Natural killer cell (primary cell): ENCODE measurements around the gene IFITM1. TPM values are rescaled to one million over a fixed set of nuclear protein-coding genes. Genes with fewer than 3 reads are reported as not detected.
A peak's percentile ranks its signal among the peaks of the same experiment; 100 is the strongest.

Source experiments
- ATAC-seq, 3 donors: fragments of 150-1000 bp in 2 of 3; fragments of 200-7000 bp in 1 of 3; cut with Tn5 transposase; 1 replicate in 1 of 3; 2 replicates in 2 of 3; pipeline ENCODE4 v1.10.0; 2021; ENCODE audit warnings: mild to moderate bottlenecking in 2 of 3, moderate library complexity in 2 of 3
- DNase-seq, 2 donors: peaks; one replicate each; pipeline versions ENCODE4 v3.0.0 to v3.0.0-alpha.2; 2013 to 2021; ENCODE audit warnings: mixed read lengths in 1 of 2
- H3K27ac ChIP-seq: one replicate; pipeline ENCODE4 v1.5.1; 2013; ENCODE audit warnings: mild to moderate bottlenecking, low read length
- H3K27me3 ChIP-seq: one replicate; pipeline ENCODE4 v1.6.1; 2013; ENCODE audit warnings: low read length; ENCODE audit not compliant: control insufficient read depth, insufficient read depth
- H3K36me3 ChIP-seq: one replicate; pipeline ENCODE4 v1.6.1; 2013; ENCODE audit warnings: low read length; ENCODE audit not compliant: control insufficient read depth, insufficient read depth
- H3K4me1 ChIP-seq: one replicate; pipeline ENCODE4 v1.6.1; 2013; ENCODE audit warnings: low read length; ENCODE audit not compliant: control insufficient read depth, insufficient read depth
- H3K4me3 ChIP-seq: one replicate; pipeline ENCODE4 v1.5.1; 2013; ENCODE audit warnings: low read length
- H3K9me3 ChIP-seq: one replicate; pipeline ENCODE4 v1.6.1; 2013; ENCODE audit warnings: low read length; ENCODE audit not compliant: control insufficient read depth, insufficient read depth
- H3K27ac Mint-ChIP-seq, 2 donors: one replicate each; pipeline ENCODE4 v1.8.0; 2022; ENCODE audit warnings: mild to moderate bottlenecking in 2 of 2, mixed read lengths in 2 of 2, moderate library complexity in 1 of 2
- H3K27me3 Mint-ChIP-seq, 2 donors: one replicate each; pipeline ENCODE4 v1.8.0; 2022; ENCODE audit warnings: low read depth in 2 of 2, mixed read lengths in 2 of 2
- H3K36me3 Mint-ChIP-seq: one replicate; pipeline ENCODE4 v1.8.0; 2022; ENCODE audit warnings: mixed read lengths
- H3K4me1 Mint-ChIP-seq, 2 donors: one replicate each; pipeline ENCODE4 v1.8.0; 2022; ENCODE audit warnings: mixed read lengths in 2 of 2
- H3K4me3 Mint-ChIP-seq: one replicate; pipeline ENCODE4 v1.8.0; 2022; ENCODE audit warnings: mild to moderate bottlenecking, moderate library complexity, mixed read lengths
- H3K9me3 Mint-ChIP-seq, 2 donors: one replicate each; pipeline ENCODE4 v1.8.0; 2022; ENCODE audit warnings: mixed read lengths in 2 of 2
- CTCF ChIP-seq: fragments of 200-600 bp; IDR thresholded peaks from one replicate; pipeline ENCODE4 v1.8.0; 2022; ENCODE audit warnings: antibody characterized with exemption
- WGBS: methylation state at CpG from one replicate; pipeline ENCODE4 v1.1.7; 2013; ENCODE audit warnings: missing lambda C conversion rate; ENCODE audit not compliant: insufficient coverage; 5-methylcytosine and 5-hydroxymethylcytosine counted together
- intact Hi-C: fragments of 100-400 bp; cut with micrococcal nuclease; formaldehyde crosslinking; loops from one replicate; pipeline ENCODE4 v1.14.2; 2022
- total RNA-seq, 4 donors: library from RNA; stranded (reverse); fragments of 120-200 nt in 1 of 4; gene quantifications; one replicate each; pipeline versions ENCODE4 v1.2.3 to v1.2.4, GENCODE V29; 2013 to 2022

The IFITM1 gene
- total RNA-seq, 3 donors from 2014 or later (not counting 1 experiment from before 2014, with no cell fraction given): 540 to 809 (median 710) TPM

GRCh38 chr11:335779-336658 lies 22.2 kb downstream of the IFITM1 start:
- Mint-ChIP-seq H3K27ac (peak overlapping the region; percentile 71 to 77), H3K27me3 (no peaks in the 10 kb centered on the region), H3K4me3 (no peak overlapping the region), H3K4me1 (peaks cover 57 to 61% of the 10 kb centered on the region in 2 donors), H3K9me3 (no peaks in the 10 kb centered on the region), H3K36me3 (no peaks in the 10 kb centered on the region)
- no peaks in the 10 kb centered on the region for H3K27me3 ChIP-seq
- no peak for ATAC-seq
- H3K9me3 ChIP-seq: peaks cover 4% of the 10 kb centered on the region
- intact Hi-C loops: no loop called here
- WGBS: 52% methylated on average over 12 of the region's 15 CpGs
- H3K36me3 ChIP-seq: no peaks in the 10 kb centered on the region
- no peak overlapping the region for H3K27ac ChIP-seq
- peaks cover 49% of the 10 kb centered on the region for H3K4me1 ChIP-seq
- DNase-seq: no peak
- TF ChIP-seq CTCF: no peak
- no peak overlapping the region for H3K4me3 ChIP-seq

GRCh38 chr11:336659-337198 lies 22.9 kb downstream of the IFITM1 start:
- ATAC-seq: no peak
- WGBS: 79% methylated on average over 4 of the region's 4 CpGs
- peaks cover 57 to 61% of the 10 kb centered on the region in 2 donors for H3K4me1 Mint-ChIP-seq
- H3K27ac Mint-ChIP-seq: peak overlapping the region; percentile 71 to 77
- intact Hi-C loops: no loop called here
- Histone ChIP-seq H3K4me1 (peaks cover 47% of the 10 kb centered on the region), H3K9me3 (peaks cover 4% of the 10 kb centered on the region), H3K27me3 (no peaks in the 10 kb centered on the region), H3K36me3 (no peaks in the 10 kb centered on the region), H3K4me3 (no peak overlapping the region), H3K27ac (no peak overlapping the region)
- TF ChIP-seq CTCF: no peak
- H3K36me3 Mint-ChIP-seq: no peaks in the 10 kb centered on the region
- DNase-seq: no peak
- no peaks in the 10 kb centered on the region for H3K27me3 Mint-ChIP-seq
- no peak overlapping the region for H3K4me3 Mint-ChIP-seq
- no peaks in the 10 kb centered on the region for H3K9me3 Mint-ChIP-seq

- H3K9me3 ChIP-seq: peaks cover 4% of the 10 kb centered on the region
- no peaks in the 10 kb centered on the region for H3K27me3 Mint-ChIP-seq
- H3K27ac Mint-ChIP-seq: no peak overlapping the region
- H3K36me3 ChIP-seq: no peaks in the 10 kb centered on the region
- no peak overlapping the region for H3K4me3 Mint-ChIP-seq
- no peaks in the 10 kb centered on the region for H3K9me3 Mint-ChIP-seq
- peaks cover 43% of the 10 kb centered on the region for H3K4me1 ChIP-seq
- H3K36me3 Mint-ChIP-seq: no peaks in the 10 kb centered on the region
- TF ChIP-seq CTCF: no peak
- H3K27ac ChIP-seq: no peak overlapping the region
- H3K4me3 ChIP-seq: no peak overlapping the region
- ATAC-seq (no peak), DNase-seq (no peak)
- H3K27me3 ChIP-seq: no peaks in the 10 kb centered on the region
- 89% methylated on average over 4 of the region's 6 CpGs for WGBS
- peaks cover 57 to 60% of the 10 kb centered on the region in 2 donors for H3K4me1 Mint-ChIP-seq
- intact Hi-C loops: no loop called here
Observed at GRCh38 chr11:337711-338110, 23.9 kb downstream of the IFITM1 start.
